GM18519 (cell line): ENCODE results near the gene ITGB3.

ENCODE experiments used
- ATAC-seq: cut with Tn5 transposase; IDR thresholded peaks from one replicate; pipeline ENCODE4 v1.9.1; 2021; ENCODE audit warnings: mild to moderate bottlenecking, moderate library complexity; ENCODE audit not compliant: unreplicated experiment, low FRiP score

Gene ITGB3

GRCh38 chr17:47324224-47325020 is 70.8 kb downstream of the ITGB3 start:
- ATAC-seq: peak; percentile 18

- no peak for ATAC-seq
These were observed 71.5 kb downstream of the ITGB3 start for GRCh38 chr17:47325176-47325575.

- no peak for ATAC-seq
These were observed 76.9 kb downstream of the ITGB3 start for GRCh38 chr17:47330548-47330947.

DNA sequence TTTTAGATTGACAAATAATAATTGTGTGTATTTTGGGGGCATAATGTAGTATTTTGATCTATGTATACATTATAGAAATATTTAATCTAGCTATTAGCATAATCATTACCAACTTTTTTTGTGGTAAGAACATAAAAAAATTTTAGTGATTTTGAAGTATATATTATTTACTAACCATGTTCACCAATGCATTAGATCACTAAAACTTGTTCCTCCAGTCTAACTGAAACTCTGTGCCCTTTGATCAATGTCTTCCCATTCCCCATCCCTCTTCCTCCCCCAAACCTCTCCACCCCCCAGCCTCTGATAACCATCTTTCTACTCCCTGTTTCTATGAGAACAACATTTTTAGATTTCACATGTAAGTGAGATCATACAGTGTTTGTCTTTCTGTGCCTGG is 78.7 kb downstream of the ITGB3 start:
- no peak for ATAC-seq

DNA sequence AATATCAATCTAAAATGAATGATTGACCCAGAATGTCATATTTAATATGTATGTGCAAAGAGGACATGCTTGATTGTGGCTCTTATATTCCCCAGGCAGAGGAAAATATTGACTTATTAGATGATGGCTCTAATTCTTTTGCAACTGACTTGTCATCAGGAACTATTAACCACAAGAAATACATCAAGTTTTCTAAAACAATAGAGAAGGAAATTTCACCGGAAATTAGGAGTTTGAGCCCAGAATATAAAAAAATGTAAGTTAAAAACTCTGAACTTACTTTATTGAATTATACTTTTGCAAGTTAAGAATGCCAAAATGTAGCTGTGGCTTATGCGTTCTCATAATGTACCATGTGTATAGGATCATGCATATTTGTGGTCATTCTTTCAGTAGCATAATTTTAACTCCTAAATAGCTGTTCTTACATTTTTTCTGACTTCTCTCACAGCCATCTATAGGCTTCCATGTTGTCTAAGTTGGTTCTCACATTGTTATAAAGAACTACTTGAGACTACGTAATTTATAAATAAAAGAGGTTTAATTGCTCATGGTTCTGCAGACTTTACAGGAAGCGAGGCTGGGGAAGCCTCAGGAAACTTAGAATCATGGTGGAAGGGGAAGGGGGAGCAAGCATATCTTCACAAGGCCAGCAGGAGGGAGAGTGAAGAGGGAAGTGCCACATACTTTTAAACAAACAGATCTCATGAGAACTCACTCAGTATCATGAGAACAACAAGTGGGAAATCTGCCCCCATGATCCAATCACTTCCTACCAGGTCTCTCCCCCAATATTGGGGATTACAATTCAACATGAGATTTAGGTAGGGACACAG is 81.7 kb downstream of the ITGB3 start:
- ATAC-seq: no peak

DNA sequence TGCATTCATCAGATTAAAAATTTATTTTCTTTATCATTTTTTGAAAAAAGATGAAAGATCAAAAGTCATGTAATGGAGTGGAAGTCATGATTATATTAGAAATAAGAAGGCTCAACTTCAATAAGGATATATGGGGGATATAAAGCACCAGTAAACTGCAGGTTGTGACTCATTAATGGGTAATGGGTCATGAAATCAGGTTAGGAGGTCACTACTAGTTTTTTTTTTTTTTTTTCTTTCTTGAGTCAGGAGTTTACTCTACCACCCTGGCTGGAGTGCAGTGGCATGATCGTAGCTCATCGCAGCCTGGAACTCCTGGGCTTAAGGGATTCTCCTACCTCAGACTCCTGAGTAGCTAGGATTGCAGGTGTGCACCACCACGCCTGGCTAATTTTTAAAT is 84.4 kb downstream of the ITGB3 start:
- no peak for ATAC-seq

DNA sequence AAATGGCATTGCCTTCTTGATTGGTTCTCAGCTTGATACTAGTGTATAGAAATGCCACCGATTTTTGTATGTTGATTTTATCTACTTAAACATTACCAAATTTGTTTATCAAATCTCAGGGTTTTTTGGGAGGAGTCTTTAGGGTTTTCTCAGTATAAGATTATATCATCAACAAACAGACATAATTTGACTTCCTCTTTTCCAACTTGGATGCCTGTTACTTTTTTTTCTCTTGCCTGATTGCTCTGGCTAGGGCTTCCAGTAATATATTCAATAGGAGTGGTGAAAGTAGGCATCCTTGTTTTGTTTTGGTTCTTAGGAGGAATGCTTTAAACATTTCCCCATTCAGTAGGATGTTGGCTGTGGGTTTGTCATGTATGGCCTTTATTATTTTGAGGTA is 99.2 kb downstream of the ITGB3 start:
- ATAC-seq: no peak

DNA sequence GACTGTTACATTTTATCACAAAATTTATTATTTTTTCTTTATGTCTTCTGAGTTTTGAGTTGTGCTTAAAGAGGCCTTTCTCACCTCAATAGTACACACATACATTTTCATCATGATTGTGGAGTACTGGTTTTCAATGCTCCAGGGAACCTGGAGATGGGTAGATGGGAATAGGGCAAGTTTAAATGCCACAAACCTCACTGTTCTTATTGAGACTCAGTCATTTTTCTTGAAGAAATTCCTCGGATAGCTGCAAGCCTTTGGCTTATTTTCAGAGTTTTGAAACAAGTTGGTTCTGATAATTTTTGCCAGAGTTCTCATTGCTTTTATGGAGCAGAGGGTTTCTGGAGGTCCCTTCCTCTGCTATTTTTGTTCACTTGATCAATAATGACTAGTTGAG is 105.0 kb downstream of the ITGB3 start:
- no peak for ATAC-seq
